ENCODE results near the gene POU5F2.

POU5F2 gene

GRCh38 chr5:93715761-93716160 is 25.6 kb downstream of the POU5F2 start:
- no peak for DNase-seq (ENCODE audit: low read depth)

- DNase-seq (ENCODE audit: low read depth), result no peak
These were observed 26.1 kb downstream of the POU5F2 start for GRCh38 chr5:93715327-93715726.

- no peak for DNase-seq (ENCODE audit: low read depth)
These were observed 33.0 kb downstream of the POU5F2 start for GRCh38 chr5:93708442-93708841.

- DNase-seq (ENCODE audit: low read depth), result no peak
These were observed 35.5 kb downstream of the POU5F2 start for GRCh38 chr5:93705896-93706295.

- no peak for DNase-seq (ENCODE audit: low read depth)
These were observed 36.4 kb downstream of the POU5F2 start for GRCh38 chr5:93704996-93705395.

GRCh38 chr5:93691997-93692396 is 49.4 kb downstream of the POU5F2 start:
- DNase-seq (ENCODE audit: low read depth), result no peak

All from stimulated activated CD4-positive, alpha-beta T cell treated with anti-CD3 and anti-CD28 coated beads, Interleukin-2, amount 100 ng/mL, for 4 hours (primary cell).